ENCODE measurements around the gene STAM2. TPM values are rescaled to one million over a fixed set of nuclear protein-coding genes. Genes with fewer than 3 reads are reported as not detected.
A peak's percentile ranks its signal among the peaks of the same experiment; 100 is the strongest.
"Not testable (repeated sequence)": the region's sequence is repeated elsewhere in the genome, so short reads cannot be mapped to it uniquely, and the experiment has no call there.

The STAM2 gene
- total RNA-seq, 2 experiments from 2014 or later, result 14.0 to 14.5 TPM

GRCh38 chr2:152183401-152184073 lies 8.0 kb upstream of the STAM2 start:
- Mint-ChIP-seq H3K9me3 (no peaks in the 10 kb centered on the region), H3K27ac (no peak overlapping the region), H3K27me3 (peaks cover 12% of the 10 kb centered on the region), H3K4me3 (no peak overlapping the region), H3K36me3 (no peaks in the 10 kb centered on the region), H3K4me1 (peaks cover 7% of the 10 kb centered on the region)
- DNase-seq, result no peak

DNA sequence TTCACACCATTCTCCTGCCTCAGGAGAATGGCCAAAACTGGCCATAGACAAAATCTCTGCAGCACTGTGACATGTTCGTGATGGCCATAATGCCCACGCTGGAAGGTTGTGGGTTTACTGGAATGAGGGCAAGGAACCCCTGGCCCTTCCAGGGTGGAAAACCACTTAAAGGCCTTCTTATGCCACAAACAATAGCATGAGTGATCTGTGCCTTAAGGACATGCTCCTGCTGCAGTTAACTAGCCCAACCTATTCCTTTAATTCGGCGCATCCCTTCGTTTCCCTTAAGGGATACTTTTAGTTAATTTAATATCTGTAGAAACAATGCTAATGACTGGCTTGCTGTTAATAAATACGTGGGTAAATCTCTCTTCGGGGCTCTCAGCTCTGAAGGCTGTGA lies 2.1 kb upstream of the STAM2 start:
- not testable (repeated sequence) for H3K27ac Mint-ChIP-seq, H3K4me3 Mint-ChIP-seq, H3K36me3 Mint-ChIP-seq, DNase-seq, H3K9me3 Mint-ChIP-seq, H3K27me3 Mint-ChIP-seq
- H3K4me1 Mint-ChIP-seq, result peaks cover 21% of the 10 kb centered on the region

- H3K9me3 Mint-ChIP-seq, result peaks cover 2% of the 10 kb centered on the region
- H3K27ac Mint-ChIP-seq, result peak overlapping the region; percentile 100
- peaks cover 7% of the 10 kb centered on the region for H3K36me3 Mint-ChIP-seq
- peaks cover 32% of the 10 kb centered on the region for H3K4me1 Mint-ChIP-seq
- H3K27me3 Mint-ChIP-seq, result no peaks in the 10 kb centered on the region
- no peak for DNase-seq
- H3K4me3 Mint-ChIP-seq, result peak overlapping the region; percentile 98
These were observed 651 bp upstream of the STAM2 start for GRCh38 chr2:152176113-152176714.

DNA sequence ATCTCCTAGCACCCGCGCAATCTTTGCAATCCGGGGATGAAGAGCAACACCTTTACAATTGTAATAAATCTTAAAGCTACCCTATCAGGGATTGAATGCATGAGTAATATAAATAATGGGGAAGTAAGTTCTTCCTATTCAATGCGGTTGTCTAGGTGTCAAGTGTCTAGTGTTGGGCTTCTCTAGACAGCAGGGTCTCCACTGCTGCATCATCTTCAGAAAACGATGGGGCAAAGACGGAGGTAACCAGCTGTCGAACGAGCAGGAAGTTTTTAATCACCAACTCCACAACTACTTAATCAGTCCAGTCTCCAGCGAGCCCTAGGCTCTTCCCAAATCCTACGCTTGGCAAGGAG lies 573 bp downstream of the STAM2 start:
- Mint-ChIP-seq H3K9me3 (peaks cover 2% of the 10 kb centered on the region), H3K4me1 (peaks cover 32% of the 10 kb centered on the region), H3K27ac (peak overlapping the region; percentile 100), H3K27me3 (no peaks in the 10 kb centered on the region), H3K36me3 (peaks cover 7% of the 10 kb centered on the region), H3K4me3 (peak overlapping the region; percentile 98)
- no peak for DNase-seq

DNA sequence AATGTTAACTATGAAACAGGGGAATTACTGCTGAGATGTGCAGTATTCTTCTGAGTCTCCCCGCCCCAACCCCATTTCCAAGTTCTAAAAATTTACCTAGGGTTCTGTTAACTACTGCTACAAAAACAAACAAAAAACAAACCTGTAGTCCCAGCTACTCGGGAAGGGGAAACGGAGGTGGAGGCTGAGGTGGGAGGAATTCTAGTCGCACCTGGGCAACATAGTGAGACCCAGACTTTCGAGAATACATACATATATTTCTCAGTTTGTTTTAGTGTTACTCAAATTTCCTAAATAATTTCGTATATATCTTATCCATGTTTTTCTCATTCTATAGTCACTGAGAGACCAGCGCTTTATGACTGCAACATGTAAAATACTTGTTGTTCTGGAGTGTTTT lies 989 bp downstream of the STAM2 start:
- DNase-seq, result no peak
- H3K4me1 Mint-ChIP-seq, result peaks cover 32% of the 10 kb centered on the region
- peaks cover 2% of the 10 kb centered on the region for H3K9me3 Mint-ChIP-seq
- peaks cover 8% of the 10 kb centered on the region for H3K36me3 Mint-ChIP-seq
- H3K4me3 Mint-ChIP-seq, result peak overlapping the region; percentile 98
- H3K27me3 Mint-ChIP-seq, result no peaks in the 10 kb centered on the region
- H3K27ac Mint-ChIP-seq, result peak overlapping the region; percentile 100

DNA sequence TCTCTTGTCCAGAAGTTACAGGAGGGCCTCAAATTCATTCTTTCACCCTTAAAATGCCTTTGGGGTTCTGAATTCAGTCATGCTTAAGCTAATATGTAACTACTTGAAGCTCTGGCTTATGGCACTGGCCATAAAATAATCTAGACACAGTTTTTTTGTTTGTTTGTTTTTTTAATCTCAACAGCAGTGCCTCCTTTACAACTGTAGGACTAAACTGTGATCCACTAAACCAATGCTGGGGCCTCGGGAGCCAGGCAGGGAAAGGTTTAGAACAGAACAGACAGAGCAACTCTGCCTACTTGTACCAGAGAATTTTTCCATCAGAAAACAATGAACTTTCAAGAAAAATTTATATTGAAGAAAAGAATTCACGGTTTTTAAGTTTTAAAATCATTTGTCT lies 1.7 kb downstream of the STAM2 start:
- no peak overlapping the region for H3K4me3 Mint-ChIP-seq
- H3K4me1 Mint-ChIP-seq, result peaks cover 37% of the 10 kb centered on the region
- H3K27me3 Mint-ChIP-seq, result no peaks in the 10 kb centered on the region
- H3K9me3 Mint-ChIP-seq, result peaks cover 2% of the 10 kb centered on the region
- H3K27ac Mint-ChIP-seq, result no peak overlapping the region
- no peak for DNase-seq
- H3K36me3 Mint-ChIP-seq, result peaks cover 11% of the 10 kb centered on the region

GRCh38 chr2:152172201-152172785 lies 3.3 kb downstream of the STAM2 start:
- H3K9me3 Mint-ChIP-seq, H3K27ac Mint-ChIP-seq, H3K4me3 Mint-ChIP-seq, DNase-seq, H3K27me3 Mint-ChIP-seq: not testable (repeated sequence)
- peaks cover 11% of the 10 kb centered on the region for H3K36me3 Mint-ChIP-seq
- H3K4me1 Mint-ChIP-seq, result peaks cover 41% of the 10 kb centered on the region

GRCh38 chr2:152171718-152172117 lies 3.8 kb downstream of the STAM2 start:
- H3K27me3 Mint-ChIP-seq, result no peaks in the 10 kb centered on the region
- H3K4me1 Mint-ChIP-seq, result peaks cover 45% of the 10 kb centered on the region
- H3K4me3 Mint-ChIP-seq, result no peak overlapping the region
- no peak overlapping the region for H3K27ac Mint-ChIP-seq
- H3K36me3 Mint-ChIP-seq, result peaks cover 11% of the 10 kb centered on the region
- H3K9me3 Mint-ChIP-seq, result peaks cover 2% of the 10 kb centered on the region
- DNase-seq, result no peak

GRCh38 chr2:152169158-152169557 lies 6.4 kb downstream of the STAM2 start:
- Mint-ChIP-seq H3K36me3 (peaks cover 14% of the 10 kb centered on the region), H3K4me1 (peaks cover 46% of the 10 kb centered on the region)
- DNase-seq, H3K9me3 Mint-ChIP-seq, H3K27me3 Mint-ChIP-seq, H3K27ac Mint-ChIP-seq, H3K4me3 Mint-ChIP-seq: not testable (repeated sequence)

GRCh38 chr2:152167470-152167869 lies 8.1 kb downstream of the STAM2 start:
- H3K4me1 Mint-ChIP-seq, result peaks cover 42% of the 10 kb centered on the region

DNA sequence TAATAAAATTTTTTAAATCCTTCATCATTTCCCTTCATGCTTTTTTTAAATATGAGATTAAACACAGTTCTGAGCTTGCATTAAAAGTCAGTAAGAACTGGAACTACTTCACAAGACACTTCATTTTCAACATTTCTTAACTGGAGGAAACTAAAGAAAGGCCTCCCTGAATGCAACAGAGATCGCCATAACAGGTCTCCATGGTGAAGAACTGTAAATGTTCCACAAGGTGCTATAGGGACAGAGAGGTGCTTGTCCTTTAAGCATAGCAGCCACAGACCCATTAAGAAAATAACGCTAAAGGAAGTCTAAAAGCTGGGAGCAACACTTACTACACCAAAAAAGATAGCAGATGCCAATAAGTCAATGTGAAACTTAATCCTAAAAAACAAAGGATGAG lies 8.5 kb downstream of the STAM2 start:
- Mint-ChIP-seq H3K4me1 (peaks cover 38% of the 10 kb centered on the region), H3K27me3 (no peaks in the 10 kb centered on the region), H3K4me3 (no peak overlapping the region), H3K36me3 (peaks cover 9% of the 10 kb centered on the region), H3K9me3 (no peaks in the 10 kb centered on the region), H3K27ac (no peak overlapping the region)
- no peak for DNase-seq

More at GRCh38 chr2:152167470-152167869, 8.1 kb downstream of the STAM2 start:
- peaks cover 11% of the 10 kb centered on the region for H3K36me3 Mint-ChIP-seq
- not testable (repeated sequence) for DNase-seq, H3K27ac Mint-ChIP-seq, H3K9me3 Mint-ChIP-seq, H3K4me3 Mint-ChIP-seq, H3K27me3 Mint-ChIP-seq

GRCh38 chr2:152166633-152167032 lies 8.9 kb downstream of the STAM2 start:
- Mint-ChIP-seq H3K4me3 (no peak overlapping the region), H3K4me1 (peaks cover 34% of the 10 kb centered on the region), H3K36me3 (peaks cover 12% of the 10 kb centered on the region), H3K9me3 (peaks cover under 1% of the 10 kb centered on the region), H3K27ac (no peak overlapping the region), H3K27me3 (no peaks in the 10 kb centered on the region)
- DNase-seq, result no peak

DNA sequence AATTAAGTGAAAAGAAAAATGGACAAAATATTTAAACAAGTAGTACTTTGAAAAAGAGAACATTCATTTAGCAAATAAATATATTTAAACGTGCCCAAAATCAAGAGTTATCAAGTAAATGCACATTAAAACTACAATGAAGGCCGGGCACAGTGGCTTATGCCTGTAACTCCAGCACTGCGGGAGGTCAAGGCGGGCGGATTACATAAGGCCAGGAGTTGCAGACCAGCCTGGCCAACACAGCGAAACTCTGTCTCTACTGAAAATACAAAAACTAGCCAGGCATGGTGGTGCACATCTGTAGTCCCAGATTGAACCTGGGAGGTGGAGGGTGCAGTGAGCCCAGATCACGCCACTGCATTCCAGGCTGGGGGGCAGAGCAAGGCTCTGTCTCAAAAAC lies 9.8 kb downstream of the STAM2 start:
- H3K36me3 Mint-ChIP-seq, result peaks cover 14% of the 10 kb centered on the region
- no peak overlapping the region for H3K4me3 Mint-ChIP-seq
- H3K9me3 Mint-ChIP-seq, result peaks cover 2% of the 10 kb centered on the region
- no peak overlapping the region for H3K27ac Mint-ChIP-seq
- no peaks in the 10 kb centered on the region for H3K27me3 Mint-ChIP-seq
- peaks cover 32% of the 10 kb centered on the region for H3K4me1 Mint-ChIP-seq
- no peak for DNase-seq

DNA sequence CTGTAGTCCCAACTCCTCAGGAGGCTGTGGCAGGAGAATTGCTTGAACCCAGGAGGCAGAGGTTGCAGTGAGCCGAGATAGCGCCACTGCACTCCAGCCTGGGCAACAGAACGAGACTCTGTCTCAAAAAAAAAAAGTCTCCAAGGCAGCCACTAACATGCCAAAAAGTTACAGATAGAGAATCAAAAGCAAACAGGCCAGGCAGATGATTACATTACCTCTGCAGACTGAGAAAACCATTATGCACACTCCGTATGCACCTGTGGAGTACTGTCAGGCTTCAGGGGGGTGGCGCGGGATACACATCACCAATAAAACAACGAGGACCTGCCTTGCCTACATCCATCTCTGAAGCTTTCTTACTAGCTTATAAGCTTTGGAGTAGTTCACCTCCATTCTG lies 10.3 kb downstream of the STAM2 start:
- no peak overlapping the region for H3K4me3 Mint-ChIP-seq
- no peak overlapping the region for H3K27ac Mint-ChIP-seq
- DNase-seq, result no peak
- peaks cover 32% of the 10 kb centered on the region for H3K4me1 Mint-ChIP-seq
- peaks cover 2% of the 10 kb centered on the region for H3K9me3 Mint-ChIP-seq
- peaks cover 14% of the 10 kb centered on the region for H3K36me3 Mint-ChIP-seq
- no peaks in the 10 kb centered on the region for H3K27me3 Mint-ChIP-seq

- not testable (repeated sequence) for H3K27me3 Mint-ChIP-seq, H3K4me3 Mint-ChIP-seq, DNase-seq, H3K27ac Mint-ChIP-seq, H3K9me3 Mint-ChIP-seq
- H3K36me3 Mint-ChIP-seq, result peaks cover 19% of the 10 kb centered on the region
- peaks cover 25% of the 10 kb centered on the region for H3K4me1 Mint-ChIP-seq
These were observed 11.9 kb downstream of the STAM2 start for GRCh38 chr2:152163669-152164068.

GRCh38 chr2:152162141-152162540 lies 13.4 kb downstream of the STAM2 start:
- Mint-ChIP-seq H3K27ac (no peak overlapping the region), H3K36me3 (peaks cover 29% of the 10 kb centered on the region)

More at GRCh38 chr2:152162141-152162540, 13.4 kb downstream of the STAM2 start:
- Mint-ChIP-seq H3K4me1 (peaks cover 21% of the 10 kb centered on the region), H3K9me3 (peaks cover 6% of the 10 kb centered on the region), H3K4me3 (no peak overlapping the region), H3K27me3 (no peaks in the 10 kb centered on the region)
- DNase-seq, result no peak

Data from activated naive CD8-positive, alpha-beta T cell treated with anti-CD3 and anti-CD28 coated beads for 36 hours (primary cell).